Measurements from ENCODE around the gene TBC1D19.
"Not testable (repeated sequence)": the region's sequence is repeated elsewhere in the genome, so short reads cannot be mapped to it uniquely, and the experiment has no call there.

Gene TBC1D19, protein sequence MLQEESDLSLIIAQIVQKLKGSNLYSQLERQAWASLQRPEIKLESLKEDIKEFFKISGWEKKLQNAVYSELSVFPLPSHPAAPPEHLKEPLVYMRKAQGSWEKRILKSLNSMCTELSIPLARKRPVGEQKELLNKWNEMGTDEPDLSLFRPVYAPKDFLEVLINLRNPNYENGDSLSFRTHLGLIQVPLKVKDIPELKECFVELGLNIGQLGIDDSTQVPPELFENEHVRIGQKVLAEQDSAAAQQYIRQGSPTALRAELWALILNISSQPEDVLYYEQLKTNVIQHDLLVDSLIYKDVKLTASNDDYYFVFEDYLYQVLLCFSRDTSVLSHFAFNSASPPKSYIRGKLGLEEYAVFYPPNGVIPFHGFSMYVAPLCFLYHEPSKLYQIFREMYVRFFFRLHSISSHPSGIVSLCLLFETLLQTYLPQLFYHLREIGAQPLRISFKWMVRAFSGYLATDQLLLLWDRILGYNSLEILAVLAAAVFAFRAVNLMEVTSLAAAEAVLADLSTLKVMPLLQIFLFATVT

DNA sequence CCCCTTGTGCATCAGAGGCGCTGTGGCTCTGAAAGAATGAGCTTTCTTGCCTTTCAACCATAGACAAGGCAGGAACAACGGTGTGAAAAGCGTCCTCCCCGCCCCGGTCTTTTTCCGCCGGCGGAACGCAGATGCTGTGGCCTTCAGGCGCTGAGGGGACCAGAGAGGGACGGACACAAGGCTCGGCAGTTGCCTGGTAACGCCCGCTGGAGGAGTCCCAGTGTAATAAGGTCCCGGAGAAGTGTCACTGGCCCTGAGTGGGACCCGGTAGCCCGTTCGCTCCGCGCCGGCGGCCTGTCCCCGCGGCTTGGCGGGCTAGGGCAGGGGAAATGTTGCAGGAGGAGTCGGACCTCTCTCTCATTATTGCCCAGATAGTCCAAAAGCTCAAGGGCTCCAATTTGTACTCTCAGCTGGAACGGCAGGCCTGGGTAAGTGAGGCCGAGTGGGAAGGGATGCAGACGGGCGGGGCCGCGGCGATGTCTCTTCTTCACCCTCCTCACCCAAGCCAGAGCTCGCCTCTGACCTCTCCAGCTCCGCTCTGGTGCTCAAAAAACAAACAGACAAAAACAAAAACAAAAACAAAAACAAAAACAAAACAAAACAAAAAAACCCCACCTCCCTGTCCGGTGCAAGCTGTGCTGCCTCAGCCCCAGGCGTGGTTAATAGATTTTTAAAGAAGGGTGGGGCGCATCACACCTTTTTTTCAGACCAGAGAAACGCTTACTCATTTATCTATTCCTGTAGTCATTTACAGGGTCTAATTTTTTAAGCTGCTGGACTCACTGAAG, at the start of gene TBC1D19:
Gene TBC1D19 (plus strand): TSS at position 220 of the 788 bp plus-strand sequence. CDS start 110 bp downstream, at position 330.
- DNase-seq (ENCODE audit: low read depth), result peak; percentile 58
- peak within 1 kb of the TSS; percentile 91 for H3K4me3 ChIP-seq (ENCODE audit: low read length)
- TF ChIP-seq, protein P1, sequence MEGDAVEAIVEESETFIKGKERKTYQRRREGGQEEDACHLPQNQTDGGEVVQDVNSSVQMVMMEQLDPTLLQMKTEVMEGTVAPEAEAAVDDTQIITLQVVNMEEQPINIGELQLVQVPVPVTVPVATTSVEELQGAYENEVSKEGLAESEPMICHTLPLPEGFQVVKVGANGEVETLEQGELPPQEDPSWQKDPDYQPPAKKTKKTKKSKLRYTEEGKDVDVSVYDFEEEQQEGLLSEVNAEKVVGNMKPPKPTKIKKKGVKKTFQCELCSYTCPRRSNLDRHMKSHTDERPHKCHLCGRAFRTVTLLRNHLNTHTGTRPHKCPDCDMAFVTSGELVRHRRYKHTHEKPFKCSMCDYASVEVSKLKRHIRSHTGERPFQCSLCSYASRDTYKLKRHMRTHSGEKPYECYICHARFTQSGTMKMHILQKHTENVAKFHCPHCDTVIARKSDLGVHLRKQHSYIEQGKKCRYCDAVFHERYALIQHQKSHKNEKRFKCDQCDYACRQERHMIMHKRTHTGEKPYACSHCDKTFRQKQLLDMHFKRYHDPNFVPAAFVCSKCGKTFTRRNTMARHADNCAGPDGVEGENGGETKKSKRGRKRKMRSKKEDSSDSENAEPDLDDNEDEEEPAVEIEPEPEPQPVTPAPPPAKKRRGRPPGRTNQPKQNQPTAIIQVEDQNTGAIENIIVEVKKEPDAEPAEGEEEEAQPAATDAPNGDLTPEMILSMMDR (conservative IDR thresholded peaks at IDR 0.05; ENCODE audit: low read depth, low read length), result no peak

DNA sequence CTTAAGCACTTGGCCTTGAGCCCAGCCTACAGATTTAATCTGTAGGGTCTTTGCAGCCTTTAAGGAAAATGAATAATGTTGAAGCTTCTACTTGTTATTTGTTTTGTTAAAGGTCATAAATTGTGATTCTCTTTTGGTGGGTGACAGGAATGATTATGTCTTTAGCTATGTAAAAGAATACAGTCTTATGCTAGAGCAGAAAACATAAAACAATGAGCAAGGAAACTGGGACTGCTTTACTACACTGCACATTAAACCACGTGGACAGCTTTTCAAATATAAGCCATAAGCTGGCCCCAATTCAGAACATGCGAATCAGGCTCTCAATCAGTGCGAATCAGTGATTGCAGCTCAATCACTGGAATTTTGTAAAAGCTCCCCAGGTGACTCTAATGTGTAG, 40.9 kb upstream of the TBC1D19 start:
- TF ChIP-seq, protein P1 (conservative IDR thresholded peaks at IDR 0.05; ENCODE audit: low read depth, low read length), result no peak
- no peak overlapping the region for H3K4me3 ChIP-seq (ENCODE audit: low read length)
- peak; percentile 38 for DNase-seq (ENCODE audit: low read depth)

DNA sequence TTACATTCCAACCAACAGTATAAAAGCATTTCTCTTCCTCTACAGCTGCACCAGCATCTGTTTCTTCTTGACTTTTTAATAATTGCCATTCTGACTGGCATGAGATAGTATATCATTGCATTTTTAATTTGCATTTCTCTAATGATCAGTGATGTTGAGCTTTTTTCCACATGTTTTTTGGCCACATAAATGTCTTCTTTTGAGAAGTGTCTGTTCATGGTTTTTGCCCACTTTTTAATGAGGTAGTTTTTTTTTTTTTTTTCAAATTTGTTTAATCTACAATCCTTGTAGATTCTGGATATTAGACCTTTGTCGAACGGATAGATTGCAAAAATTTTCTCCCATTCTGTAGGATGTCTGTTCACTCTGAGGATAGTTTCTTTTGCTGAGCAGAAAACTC, 39.5 kb upstream of the TBC1D19 start:
- TF ChIP-seq, protein P1 (conservative IDR thresholded peaks at IDR 0.05; ENCODE audit: low read depth, low read length), result no peak
- no peak for DNase-seq (ENCODE audit: low read depth)
- no peak overlapping the region for H3K4me3 ChIP-seq (ENCODE audit: low read length)

DNA sequence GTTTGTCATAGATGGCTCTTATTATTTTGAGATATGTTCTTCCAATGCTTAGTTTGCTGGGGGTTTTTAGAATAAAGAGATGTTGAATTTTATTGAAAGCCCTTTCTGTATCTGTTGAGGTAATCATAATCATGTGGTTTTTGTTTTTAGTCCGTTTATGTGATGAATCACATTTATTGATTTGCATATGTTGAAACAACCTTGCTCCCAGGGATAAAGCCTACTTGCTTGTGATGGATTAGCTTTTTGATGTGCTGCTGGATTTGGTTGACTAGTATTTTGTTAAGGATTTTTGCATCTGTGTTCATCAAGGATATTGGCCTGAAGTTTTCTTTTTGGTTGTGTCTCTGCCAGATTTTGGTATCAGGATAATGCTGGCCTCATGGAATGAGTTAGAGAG, 35.5 kb upstream of the TBC1D19 start:
- not testable (repeated sequence) for DNase-seq (ENCODE audit: low read depth); H3K4me3 ChIP-seq (ENCODE audit: low read length)

DNA sequence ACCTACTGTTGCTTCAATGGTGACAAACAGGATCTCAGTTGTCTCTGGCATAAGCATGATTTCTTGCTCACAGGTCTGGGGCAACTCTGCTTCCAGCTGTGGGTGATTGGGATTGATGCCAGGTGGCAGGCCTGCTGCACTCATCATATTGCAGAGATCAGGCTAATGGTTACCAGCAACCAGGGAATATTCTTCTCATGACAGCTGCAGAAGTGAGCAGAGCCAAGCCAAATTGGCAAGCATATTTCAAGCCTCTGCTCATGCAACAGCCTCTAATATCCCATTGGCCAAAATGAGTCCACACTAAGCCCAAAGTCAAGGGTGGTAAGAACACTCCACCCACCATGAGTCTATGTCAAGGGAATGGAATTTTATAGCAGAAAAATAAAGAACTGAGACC, 26.7 kb upstream of the TBC1D19 start:
- no peak for DNase-seq (ENCODE audit: low read depth)
- TF ChIP-seq, protein P1 (conservative IDR thresholded peaks at IDR 0.05; ENCODE audit: low read depth, low read length), result no peak
- H3K4me3 ChIP-seq (ENCODE audit: low read length), result no peak overlapping the region

DNA sequence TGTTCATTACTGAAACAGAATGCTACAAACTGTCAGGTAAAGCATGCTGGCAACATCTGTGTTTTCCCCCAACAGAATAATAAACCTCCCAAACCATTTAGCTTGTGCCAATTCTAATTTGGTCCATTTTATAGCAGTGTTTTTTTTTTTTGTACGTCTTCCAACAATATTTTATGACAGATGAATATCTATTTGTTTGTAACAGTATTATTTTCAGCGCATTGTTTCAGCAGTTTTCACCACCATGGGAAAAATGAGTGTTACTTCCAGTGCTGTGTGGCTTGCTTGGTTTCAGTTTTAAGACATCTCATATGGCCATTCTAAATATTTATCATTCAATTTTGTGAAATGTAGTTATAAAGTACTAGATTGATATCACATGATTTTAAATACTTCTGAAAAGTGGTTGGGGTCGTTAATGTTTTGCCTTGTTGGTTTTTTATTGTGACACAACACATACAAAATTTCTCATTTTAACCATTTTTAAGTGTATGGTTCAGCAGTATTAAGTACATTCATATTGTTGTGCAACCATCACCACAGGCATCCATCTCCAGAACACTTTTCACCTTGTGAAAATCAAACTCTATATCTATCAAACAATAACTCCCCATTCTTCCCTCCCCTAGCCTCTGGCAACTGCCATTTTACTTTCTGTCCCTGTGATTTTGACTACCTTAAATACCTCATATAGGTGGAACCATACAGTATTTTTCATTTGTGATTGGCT, 25.6 kb upstream of the TBC1D19 start:
- no peak overlapping the region for H3K4me3 ChIP-seq (ENCODE audit: low read length)
- no peak for DNase-seq (ENCODE audit: low read depth)
- TF ChIP-seq, protein P1 (conservative IDR thresholded peaks at IDR 0.05; ENCODE audit: low read depth, low read length), result no peak

DNA sequence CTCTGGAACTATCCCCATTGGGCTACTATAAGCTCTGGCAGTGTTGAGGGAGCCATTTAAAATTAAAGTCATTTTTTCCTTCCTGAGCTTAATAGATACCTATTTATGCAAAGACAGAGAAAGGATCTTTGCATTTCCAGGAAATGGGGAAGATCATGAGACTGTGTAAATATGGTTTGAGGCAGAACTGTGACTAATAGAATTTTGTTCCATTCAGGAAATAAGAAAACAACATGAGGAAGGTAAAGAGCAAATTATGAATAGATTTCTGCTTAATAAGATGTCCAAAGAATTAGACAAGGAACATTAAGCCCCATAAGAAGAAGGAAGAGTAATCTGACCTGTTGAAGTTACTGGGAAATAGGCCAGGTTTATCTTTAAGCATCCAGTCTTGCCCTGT, 17.8 kb upstream of the TBC1D19 start:
- H3K4me3 ChIP-seq (ENCODE audit: low read length), result no peak overlapping the region
- TF ChIP-seq, protein P1 (conservative IDR thresholded peaks at IDR 0.05; ENCODE audit: low read depth, low read length), result no peak
- DNase-seq (ENCODE audit: low read depth), result no peak
